Subcutaneous abdominal adipose tissue (tissue), 5 donors: Measurements from ENCODE around the gene MNDA.

Experiments used
- H3K27ac ChIP-seq: one replicate; pipeline ENCODE4 v1.7.0; 2013; ENCODE audit warnings: low read depth, mild to moderate bottlenecking, inconsistent platforms, low read length, moderate library complexity
- H3K27me3 ChIP-seq, 5 donors: one replicate each; pipeline ENCODE4 v1.7.0; 2013; ENCODE audit warnings: low read length in 5 of 5, inconsistent platforms in 1 of 5; ENCODE audit not compliant: control insufficient read depth in 5 of 5, insufficient read depth in 4 of 5
- H3K36me3 ChIP-seq, 5 donors: one replicate each; pipeline ENCODE4 v1.7.0; 2013; ENCODE audit warnings: low read length in 5 of 5; ENCODE audit not compliant: control insufficient read depth in 5 of 5, insufficient read depth in 5 of 5
- H3K4me1 ChIP-seq, 5 donors: one replicate each; pipeline ENCODE4 v1.7.0; 2013; ENCODE audit warnings: low read length in 5 of 5, mild to moderate bottlenecking in 3 of 5, moderate library complexity in 1 of 5; ENCODE audit not compliant: control insufficient read depth in 5 of 5, insufficient read depth in 5 of 5
- H3K4me3 ChIP-seq, 5 donors: one replicate each; pipeline ENCODE4 v1.7.0; 2013; ENCODE audit warnings: low read length in 5 of 5, low read depth in 1 of 5
- H3K9ac ChIP-seq, 5 donors: one replicate each; pipeline ENCODE4 v1.7.0; 2013; ENCODE audit warnings: low read length in 5 of 5, mild to moderate bottlenecking in 4 of 5, moderate library complexity in 3 of 5
- H3K9me3 ChIP-seq, 5 donors: one replicate each; pipeline ENCODE4 v1.7.0; 2013; ENCODE audit warnings: low read length in 5 of 5; ENCODE audit not compliant: control insufficient read depth in 5 of 5
- donor health status: healthy.
- donor health status: healthy.
- donor health status: healthy.
- donor health status: healthy.
- donor health status: healthy.

The MNDA gene

GRCh38 chr1:158830904-158831507 lies at the start of gene MNDA:
Gene MNDA (plus strand): TSS chr1:158831351. CDS start chr1:158842154, 10,803 bp downstream.
- Histone ChIP-seq H3K27ac (no peak within 1 kb of the TSS), H3K36me3 (no peaks in the 10 kb centered on the region), H3K4me3 (peak within 1 kb of the TSS in 3 of 5 donors; percentile 6 to 28 (median 19)), H3K9ac (peak within 1 kb of the TSS in 2 of 5 donors; percentile 23 to 51), H3K9me3 (peaks cover 0 to 4% (median 0%) of the 10 kb centered on the region in 5 donors), H3K27me3 (no peaks in the 10 kb centered on the region), H3K4me1 (peaks cover 0 to 8% (median 0%) of the 10 kb centered on the region in 5 donors)

DNA sequence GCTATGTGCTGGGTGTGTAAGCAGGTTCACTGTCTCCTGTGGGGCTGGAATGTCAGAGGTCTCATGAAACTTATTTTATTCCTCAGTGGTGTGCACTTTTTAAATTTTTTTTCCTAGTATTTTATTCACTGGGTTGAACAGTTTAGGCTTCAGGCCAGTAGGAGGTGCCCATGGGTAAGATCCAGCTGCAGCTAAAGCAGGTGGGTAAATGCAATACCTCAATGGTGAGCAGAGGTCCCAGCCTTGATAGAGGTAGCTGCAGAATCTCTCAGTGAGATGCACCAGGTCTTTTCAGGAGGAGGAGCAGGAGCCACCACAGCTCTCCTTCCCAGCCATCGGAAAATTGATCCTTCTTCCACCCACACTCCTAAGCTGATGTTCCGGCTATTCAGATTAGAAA lies 37.5 kb upstream of the MNDA start:
- no peak overlapping the region for H3K9ac ChIP-seq
- no peak overlapping the region for H3K4me3 ChIP-seq
- H3K27me3 ChIP-seq: no peaks in the 10 kb centered on the region
- no peak overlapping the region for H3K27ac ChIP-seq
- H3K9me3 ChIP-seq: peaks cover 0 to 4% (median 0%) of the 10 kb centered on the region in 5 donors
- peaks cover 0 to 12% (median 0%) of the 10 kb centered on the region in 5 donors for H3K4me1 ChIP-seq
- H3K36me3 ChIP-seq: no peaks in the 10 kb centered on the region

DNA sequence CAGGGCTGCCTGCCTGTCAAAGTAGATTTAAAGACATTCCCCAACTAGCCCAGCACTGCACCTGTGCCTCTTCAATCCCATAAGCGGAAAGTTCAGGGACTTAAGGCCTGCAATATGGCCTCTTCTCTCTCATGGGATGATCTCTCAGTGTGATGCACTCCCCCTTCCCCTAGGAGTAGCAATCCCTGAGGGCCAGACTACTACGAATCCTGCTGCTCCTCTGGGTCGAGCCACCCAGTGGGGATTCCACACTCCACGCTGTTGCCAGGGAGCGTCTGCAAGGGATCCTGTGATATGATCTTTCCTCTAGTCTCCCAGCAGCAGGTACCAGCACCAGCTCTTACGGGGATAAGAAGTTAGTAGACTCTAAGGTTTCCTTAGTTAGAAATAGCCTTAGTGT lies 36.9 kb upstream of the MNDA start:
- no peak overlapping the region for H3K9ac ChIP-seq
- no peaks in the 10 kb centered on the region for H3K9me3 ChIP-seq
- no peak overlapping the region for H3K4me3 ChIP-seq
- no peaks in the 10 kb centered on the region for H3K36me3 ChIP-seq
- no peak overlapping the region for H3K27ac ChIP-seq
- H3K4me1 ChIP-seq: peaks cover 0 to 12% (median 0%) of the 10 kb centered on the region in 5 donors
- no peaks in the 10 kb centered on the region for H3K27me3 ChIP-seq

- H3K9ac ChIP-seq: no peak overlapping the region
- no peak overlapping the region for H3K4me3 ChIP-seq
- H3K9me3 ChIP-seq: no peaks in the 10 kb centered on the region
- no peak overlapping the region for H3K27ac ChIP-seq
- peaks cover 0 to 3% (median 0%) of the 10 kb centered on the region in 5 donors for H3K27me3 ChIP-seq
- peaks cover 0 to 12% (median 0%) of the 10 kb centered on the region in 5 donors for H3K4me1 ChIP-seq
- H3K36me3 ChIP-seq: no peaks in the 10 kb centered on the region
Measured at GRCh38 chr1:158798531-158798930, 32.6 kb upstream of the MNDA start.

DNA sequence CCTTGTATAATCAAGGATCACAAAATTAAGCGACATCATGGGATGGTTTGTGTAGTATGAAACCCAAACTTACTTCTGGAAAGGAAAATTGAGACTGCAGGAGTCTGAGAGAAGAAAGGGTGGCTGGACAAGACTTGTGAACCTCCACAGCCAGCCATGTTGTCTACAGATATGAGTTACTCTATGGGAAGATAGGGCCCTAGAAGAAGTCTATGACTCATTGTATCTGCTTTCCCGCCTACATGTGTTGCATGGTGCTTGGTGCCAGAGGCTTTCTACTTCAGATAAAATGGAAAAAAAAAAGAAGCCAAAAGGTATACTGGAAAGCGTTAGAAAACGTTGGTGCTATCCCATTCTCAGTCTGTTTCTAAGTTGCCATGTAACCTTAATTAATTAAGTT lies 31.5 kb upstream of the MNDA start:
- Histone ChIP-seq H3K4me1 (peaks cover 0 to 11% (median 0%) of the 10 kb centered on the region in 5 donors), H3K27ac (no peak overlapping the region), H3K9ac (no peak overlapping the region), H3K36me3 (no peaks in the 10 kb centered on the region), H3K27me3 (peaks cover 0 to 3% (median 0%) of the 10 kb centered on the region in 5 donors), H3K9me3 (no peaks in the 10 kb centered on the region), H3K4me3 (no peak overlapping the region)

GRCh38 chr1:158800526-158800925 lies 30.6 kb upstream of the MNDA start:
- H3K27ac ChIP-seq: no peak overlapping the region

DNA sequence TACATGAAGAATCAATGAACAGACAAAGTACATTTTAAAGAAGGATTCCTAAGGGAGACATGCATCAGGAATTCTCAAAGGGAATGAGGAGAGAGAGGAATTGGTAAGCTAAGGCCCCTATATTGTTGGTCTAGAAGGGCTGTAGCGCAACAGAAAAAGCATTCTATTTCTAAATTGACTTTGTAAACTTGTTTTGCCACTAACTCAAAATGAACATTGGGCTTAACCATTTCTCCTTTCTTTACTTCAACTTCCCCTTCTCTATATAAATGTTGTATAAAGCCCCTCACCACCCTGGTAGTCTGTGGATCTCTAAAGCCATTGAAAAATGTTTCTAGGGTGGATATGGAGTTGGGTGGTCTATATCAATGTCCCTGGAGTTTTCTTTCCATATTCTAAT lies 29.8 kb upstream of the MNDA start:
- H3K27me3 ChIP-seq: peaks cover 0 to 3% (median 0%) of the 10 kb centered on the region in 5 donors

More at GRCh38 chr1:158800526-158800925, 30.6 kb upstream of the MNDA start:
- H3K36me3 ChIP-seq: no peaks in the 10 kb centered on the region
- H3K27me3 ChIP-seq: peaks cover 0 to 3% (median 0%) of the 10 kb centered on the region in 5 donors
- no peak overlapping the region for H3K9ac ChIP-seq
- H3K9me3 ChIP-seq: no peaks in the 10 kb centered on the region
- peaks cover 0 to 2% (median 0%) of the 10 kb centered on the region in 5 donors for H3K4me1 ChIP-seq
- no peak overlapping the region for H3K4me3 ChIP-seq

GRCh38 chr1:158803678-158804077 lies 27.5 kb upstream of the MNDA start:
- Histone ChIP-seq H3K9me3 (no peaks in the 10 kb centered on the region), H3K4me1 (peaks cover 0 to 7% (median 2%) of the 10 kb centered on the region in 5 donors), H3K27ac (no peak overlapping the region), H3K4me3 (no peak overlapping the region), H3K9ac (no peak overlapping the region), H3K27me3 (peaks cover 0 to 3% (median 0%) of the 10 kb centered on the region in 5 donors), H3K36me3 (no peaks in the 10 kb centered on the region)

More for the DNA sequence above, 29.8 kb upstream of the MNDA start:
- Histone ChIP-seq H3K9ac (no peak overlapping the region), H3K9me3 (no peaks in the 10 kb centered on the region), H3K4me1 (no peaks in the 10 kb centered on the region), H3K36me3 (no peaks in the 10 kb centered on the region), H3K4me3 (no peak overlapping the region), H3K27ac (no peak overlapping the region)

GRCh38 chr1:158806916-158807536 lies 24.1 kb upstream of the MNDA start:
- peaks cover 0 to 15% (median 5%) of the 10 kb centered on the region in 5 donors for H3K4me1 ChIP-seq

DNA sequence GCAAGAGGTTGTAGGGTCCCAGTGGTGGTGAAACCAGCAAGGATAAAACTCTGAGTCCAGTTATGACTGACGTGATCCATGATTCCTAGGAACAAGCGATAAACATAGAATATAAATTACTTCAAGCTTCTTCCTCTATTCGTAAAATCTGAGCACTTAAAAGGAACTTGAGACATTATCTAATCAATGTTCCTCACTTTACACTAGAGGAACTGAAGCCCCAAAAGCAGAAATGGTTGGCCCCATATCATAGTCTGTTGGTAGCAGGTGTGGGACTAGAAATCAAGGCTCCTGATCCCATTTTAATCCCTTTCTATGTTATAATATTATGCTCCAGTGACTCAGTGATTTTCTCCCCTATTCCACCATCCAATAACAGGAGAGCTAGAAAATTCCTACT lies 21.9 kb upstream of the MNDA start:
- Histone ChIP-seq H3K27me3 (no peaks in the 10 kb centered on the region), H3K4me3 (no peak overlapping the region), H3K9ac (no peak overlapping the region), H3K4me1 (peaks cover 0 to 15% (median 5%) of the 10 kb centered on the region in 5 donors), H3K9me3 (no peaks in the 10 kb centered on the region), H3K36me3 (no peaks in the 10 kb centered on the region), H3K27ac (no peak overlapping the region)

More at GRCh38 chr1:158806916-158807536, 24.1 kb upstream of the MNDA start:
- Histone ChIP-seq H3K27me3 (no peaks in the 10 kb centered on the region), H3K4me3 (no peak overlapping the region), H3K36me3 (no peaks in the 10 kb centered on the region), H3K9me3 (no peaks in the 10 kb centered on the region), H3K9ac (no peak overlapping the region), H3K27ac (no peak overlapping the region)
